GM21825 (cell line): ENCODE results near the gene EHMT1.
"Not testable (repeated sequence)": the region's sequence is repeated elsewhere in the genome, so short reads cannot be mapped to it uniquely, and the experiment has no call there.

Source experiments
- ATAC-seq: cut with Tn5 transposase; IDR thresholded peaks from one replicate; pipeline ENCODE4 v1.9.1; 2021; ENCODE audit warnings: mild to moderate bottlenecking, moderate library complexity; ENCODE audit not compliant: unreplicated experiment

The EHMT1 gene

DNA sequence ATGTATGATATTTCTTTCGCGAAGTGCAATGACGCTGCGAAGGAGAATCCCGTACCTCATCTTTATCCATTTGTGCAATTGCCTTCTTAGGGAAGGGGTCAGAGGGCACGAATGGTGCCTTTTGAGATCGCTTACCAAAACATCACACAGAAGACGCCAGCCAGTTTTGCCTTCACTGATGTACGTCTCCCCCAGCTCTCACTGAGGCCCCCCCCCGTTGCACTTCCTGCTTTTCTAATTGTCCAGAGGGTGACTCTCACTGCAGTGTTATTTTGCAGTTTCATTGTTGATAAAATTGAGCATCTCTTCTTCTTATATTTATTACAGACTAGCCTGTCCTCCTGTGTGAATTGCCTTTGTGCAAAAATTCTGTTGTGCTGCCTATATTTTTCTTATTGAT, 219.8 kb downstream of the EHMT1 start:
- ATAC-seq = no peak

- ATAC-seq = no peak
These were observed 224.6 kb downstream of the EHMT1 start for GRCh38 chr9:137843355-137843754.

- no peak for ATAC-seq
These were observed 232.9 kb downstream of the EHMT1 start for GRCh38 chr9:137851516-137852267.

- ATAC-seq = no peak
These were observed 234.7 kb downstream of the EHMT1 start for GRCh38 chr9:137853392-137853995.

DNA sequence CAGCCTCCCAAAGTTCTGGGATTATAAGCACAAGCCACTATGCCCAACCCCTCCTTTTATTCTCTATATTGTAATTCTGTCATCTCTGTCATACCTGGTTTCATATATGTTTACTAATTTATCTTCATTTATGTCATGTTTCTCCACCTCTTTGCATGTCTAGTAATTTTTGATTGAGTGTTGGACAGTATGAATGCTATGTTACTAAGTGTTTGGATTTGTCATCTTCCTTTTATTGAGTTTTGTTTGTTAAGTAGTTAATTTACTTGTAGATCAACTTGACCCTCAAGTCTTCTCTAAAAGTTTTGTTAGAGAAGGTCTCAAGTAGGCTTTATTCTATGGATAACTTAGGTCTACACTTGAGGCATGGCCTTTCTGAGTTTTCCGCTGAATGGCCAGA, 241.6 kb downstream of the EHMT1 start:
- ATAC-seq = no peak

GRCh38 chr9:137865581-137866145, 246.9 kb downstream of the EHMT1 start:
- no peak for ATAC-seq

DNA sequence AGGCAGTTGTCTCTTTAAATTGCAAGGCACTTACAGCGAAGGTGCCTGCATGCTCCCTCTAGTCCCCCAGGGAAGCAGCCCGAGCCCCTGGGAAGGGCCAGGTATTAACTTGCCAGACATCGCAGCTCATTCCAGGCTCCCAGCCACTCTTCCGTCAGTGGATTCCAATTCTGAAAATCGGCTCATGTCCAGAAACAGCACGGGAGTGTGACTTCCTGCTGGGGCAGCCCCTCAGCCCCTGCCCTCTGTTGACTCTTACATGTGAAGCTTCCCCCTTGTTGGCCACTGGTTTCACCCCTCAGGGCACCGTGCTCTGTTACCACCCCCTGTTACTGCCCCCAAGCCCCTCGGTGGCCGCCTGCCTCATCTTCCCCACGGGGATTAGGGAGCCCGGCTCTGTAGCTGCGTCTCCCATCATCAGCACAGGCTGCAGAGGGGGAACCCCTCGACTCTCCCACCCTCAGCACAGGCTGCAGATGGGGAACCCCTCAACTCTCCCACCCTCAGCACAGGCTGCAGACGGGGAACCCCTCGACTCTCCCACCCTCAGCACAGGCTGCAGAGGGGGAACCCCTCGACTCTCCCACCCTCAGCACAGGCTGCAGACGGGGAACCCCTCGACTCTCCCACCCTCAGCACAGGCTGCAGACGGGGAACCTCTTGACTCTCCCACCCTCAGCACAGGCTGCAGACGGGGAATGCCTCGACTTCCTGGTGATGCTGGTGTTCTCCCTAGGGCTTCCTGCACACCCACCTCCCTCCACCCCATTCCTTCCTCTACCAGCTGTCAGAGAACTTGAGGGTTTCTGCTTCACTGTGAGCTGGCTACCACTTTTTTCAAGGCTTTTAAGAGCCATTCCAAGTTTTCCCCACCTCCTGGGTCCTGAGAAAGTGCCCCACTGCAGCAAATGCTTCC, 247.7 kb downstream of the EHMT1 start:
- no peak for ATAC-seq

DNA sequence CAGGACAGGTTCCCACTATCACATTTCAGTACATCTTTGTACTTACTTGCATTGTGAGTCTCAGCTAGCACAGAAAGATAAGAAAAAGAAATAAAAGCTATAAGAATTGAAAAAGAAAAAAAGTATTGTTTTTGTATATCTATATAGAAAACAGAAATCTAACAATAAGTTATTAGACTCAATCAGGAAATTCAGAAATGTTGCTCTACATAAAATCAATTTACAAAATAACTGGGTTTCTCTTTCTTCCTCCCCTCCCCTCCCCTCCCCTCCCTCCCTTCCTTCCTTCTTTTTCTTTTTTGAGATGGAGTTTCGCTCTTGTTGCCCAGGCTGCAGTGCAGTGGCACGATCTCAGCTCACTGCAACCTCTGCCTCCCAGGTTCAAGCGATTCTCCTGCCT, 251.6 kb downstream of the EHMT1 start:
- no peak for ATAC-seq

GRCh38 chr9:137872296-137872695, 253.5 kb downstream of the EHMT1 start:
- no peak for ATAC-seq

- no peak for ATAC-seq
These were observed 254.6 kb downstream of the EHMT1 start for GRCh38 chr9:137873408-137873807.

GRCh38 chr9:137873858-137874362, 255.1 kb downstream of the EHMT1 start:
- ATAC-seq = no peak

GRCh38 chr9:137875354-137875753, 256.5 kb downstream of the EHMT1 start:
- ATAC-seq = no peak

- no peak for ATAC-seq
These were observed 257.0 kb downstream of the EHMT1 start for GRCh38 chr9:137875846-137876245.

DNA sequence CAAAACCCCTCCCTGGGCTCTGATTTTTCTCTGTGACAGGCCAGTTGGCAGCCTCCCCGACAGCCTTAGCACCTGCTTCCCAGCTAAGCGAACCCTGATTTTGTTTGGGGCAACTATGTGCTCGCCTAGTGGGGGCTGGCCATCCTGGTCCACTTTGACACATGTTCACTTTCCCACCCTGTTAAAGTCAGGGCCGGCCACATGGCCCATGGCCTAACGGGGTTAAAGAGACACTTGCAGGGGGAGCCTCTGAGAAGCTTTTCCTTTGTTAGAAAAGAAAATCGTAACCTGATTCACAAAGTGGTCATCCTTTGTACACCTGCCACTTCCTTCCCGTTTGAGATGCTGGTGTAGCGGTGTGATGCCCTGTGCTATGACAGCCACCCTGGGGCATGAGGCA, 257.5 kb downstream of the EHMT1 start:
- no peak for ATAC-seq

GRCh38 chr9:137876781-137877386, 258.1 kb downstream of the EHMT1 start:
- no peak for ATAC-seq

GRCh38 chr9:137877506-137878122, 258.8 kb downstream of the EHMT1 start, which contains the start of gene CACNA1B:
Gene CACNA1B (plus strand): TSS chr9:137877782. CDS start chr9:137877934, 152 bp downstream.
- ATAC-seq = not testable (repeated sequence)

- ATAC-seq = no peak
These were observed 259.5 kb downstream of the EHMT1 start for GRCh38 chr9:137878146-137878941.

DNA sequence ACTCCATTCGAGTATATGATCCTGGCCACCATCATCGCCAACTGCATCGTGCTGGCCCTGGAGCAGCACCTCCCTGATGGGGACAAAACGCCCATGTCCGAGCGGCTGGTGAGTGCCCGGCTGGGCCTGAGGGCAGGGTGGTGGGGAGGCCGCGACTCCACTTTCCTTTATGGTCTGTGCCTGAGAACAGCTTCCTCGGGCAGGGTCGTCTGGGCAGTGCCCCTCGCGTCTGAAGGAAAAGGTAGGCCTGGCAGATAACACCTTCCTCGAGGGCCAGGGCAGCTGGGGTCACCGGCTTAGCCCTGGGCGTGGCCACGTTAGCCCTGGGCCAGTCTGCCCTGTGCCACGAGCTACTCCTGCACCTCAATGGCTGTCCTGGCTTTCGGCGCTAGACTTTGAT, 260.2 kb downstream of the EHMT1 start:
- no peak for ATAC-seq

GRCh38 chr9:137879566-137880150, 260.9 kb downstream of the EHMT1 start:
- no peak for ATAC-seq
